Body of pancreas (tissue), 4 donors: Measurements from ENCODE around the gene DAAM1. TPM values are rescaled to one million over a fixed set of nuclear protein-coding genes. Genes with fewer than 3 reads are reported as not detected.

ENCODE experiments used
- ATAC-seq: fragments of 150-250 bp; one replicate; pipeline ENCODE4 v1.9.1; 2016
- DNase-seq, 4 donors: peaks; one replicate each; pipeline ENCODE4 v3.0.0-alpha.2; 2019
- H3K27ac ChIP-seq, 4 donors: fragments of 200-600 bp; sonication (generic); 1 replicate in 3 of 4; 2 replicates in 1 of 4; pipeline versions ENCODE4 v1.5.1 to v1.6.1; 2016 to 2019; ENCODE audit warnings: mild to moderate bottlenecking in 1 of 4, mixed read lengths in 1 of 4, moderate library complexity in 1 of 4
- H3K27me3 ChIP-seq, 2 donors: fragments of 200-600 bp; sonication (generic); one replicate each; pipeline ENCODE4 v1.6.0; 2016; ENCODE audit warnings: mild to moderate bottlenecking in 1 of 2
- H3K36me3 ChIP-seq, 2 donors: fragments of 200-600 bp; sonication (generic); replicated peaks in 1 of 2; 2 replicates each; pipeline ENCODE4 v1.5.1; 2016; ENCODE audit warnings: low read depth in 2 of 2; ENCODE audit not compliant: insufficient read depth in 1 of 2
- H3K4me1 ChIP-seq: fragments of 200-600 bp; sonication (generic); one replicate; pipeline ENCODE4 v1.6.0; 2016
- H3K4me3 ChIP-seq, 2 donors: fragments of 200-600 bp; sonication (generic); 1 replicate in 1 of 2; 2 replicates in 1 of 2; pipeline ENCODE4 v1.5.1; 2016 to 2019
- H3K9me3 ChIP-seq, 3 donors: fragments of 200-600 bp; sonication (generic); 1 replicate in 2 of 3; 2 replicates in 1 of 3; pipeline ENCODE4 v1.5.1; 2016
- POLR2A ChIP-seq, 3 donors: fragments of 450-650 bp; IDR thresholded peaks; one replicate each; pipeline ENCODE4 v1.6.1; 2016; ENCODE audit warnings: antibody characterized with exemption in 3 of 3, mild to moderate bottlenecking in 2 of 3
- WGBS, 2 donors: methylation state at CpG; one replicate each; pipeline ENCODE4 v1.1.5; 2017; 5-methylcytosine and 5-hydroxymethylcytosine counted together
- intact Hi-C: fragments of 100-400 bp; cut with DNase I; formaldehyde crosslinking; loops from one replicate; pipeline ENCODE4 v1.15.1; 2023
- total RNA-seq, 2 donors: library from RNA; depleted of rRNA; stranded (reverse); fragments of >200 nt; gene quantifications; one replicate each; pipeline ENCODE4 v1.1.0, GENCODE V29; 2016
- TF ChIP-seq, protein P1 (sequence below), 7 experiments: fragments of 450-650 bp in 4 of 7; fragments of 200-600 bp in 3 of 7; sonication (generic) in 3 of 7; IDR thresholded peaks; one replicate each; pipeline ENCODE4 v1.5.1; 2016 to 2019; ENCODE audit warnings: antibody characterized with exemption in 7 of 7

DAAM1 gene
- total RNA-seq, 2 donors from 2014 or later, result 16.9 to 42.5 TPM

- H3K9me3 ChIP-seq, result no peaks in the 10 kb centered on the region
- H3K36me3 ChIP-seq, result peaks cover 0 to 8% of the 10 kb centered on the region in 2 donors
- H3K27me3 ChIP-seq, result no peaks in the 10 kb centered on the region
- TF ChIP-seq, protein P1, sequence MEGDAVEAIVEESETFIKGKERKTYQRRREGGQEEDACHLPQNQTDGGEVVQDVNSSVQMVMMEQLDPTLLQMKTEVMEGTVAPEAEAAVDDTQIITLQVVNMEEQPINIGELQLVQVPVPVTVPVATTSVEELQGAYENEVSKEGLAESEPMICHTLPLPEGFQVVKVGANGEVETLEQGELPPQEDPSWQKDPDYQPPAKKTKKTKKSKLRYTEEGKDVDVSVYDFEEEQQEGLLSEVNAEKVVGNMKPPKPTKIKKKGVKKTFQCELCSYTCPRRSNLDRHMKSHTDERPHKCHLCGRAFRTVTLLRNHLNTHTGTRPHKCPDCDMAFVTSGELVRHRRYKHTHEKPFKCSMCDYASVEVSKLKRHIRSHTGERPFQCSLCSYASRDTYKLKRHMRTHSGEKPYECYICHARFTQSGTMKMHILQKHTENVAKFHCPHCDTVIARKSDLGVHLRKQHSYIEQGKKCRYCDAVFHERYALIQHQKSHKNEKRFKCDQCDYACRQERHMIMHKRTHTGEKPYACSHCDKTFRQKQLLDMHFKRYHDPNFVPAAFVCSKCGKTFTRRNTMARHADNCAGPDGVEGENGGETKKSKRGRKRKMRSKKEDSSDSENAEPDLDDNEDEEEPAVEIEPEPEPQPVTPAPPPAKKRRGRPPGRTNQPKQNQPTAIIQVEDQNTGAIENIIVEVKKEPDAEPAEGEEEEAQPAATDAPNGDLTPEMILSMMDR (IDR thresholded peaks at IDR 0.05), result no peak
- no peak for TF ChIP-seq POLR2A (IDR thresholded peaks at IDR 0.05)
- intact Hi-C loops, result no loop called here
- H3K27ac ChIP-seq, result no peak overlapping the region
- peaks cover 14% of the 10 kb centered on the region for H3K4me1 ChIP-seq
- 87 to 91% methylated on average over 4 of the region's 4 CpGs for WGBS, 2 donors
- no peak for DNase-seq
- no peak overlapping the region for H3K4me3 ChIP-seq
- no peak for ATAC-seq
These were observed 155.5 kb downstream of the DAAM1 start for GRCh38 chr14:59344016-59344415.

DNA sequence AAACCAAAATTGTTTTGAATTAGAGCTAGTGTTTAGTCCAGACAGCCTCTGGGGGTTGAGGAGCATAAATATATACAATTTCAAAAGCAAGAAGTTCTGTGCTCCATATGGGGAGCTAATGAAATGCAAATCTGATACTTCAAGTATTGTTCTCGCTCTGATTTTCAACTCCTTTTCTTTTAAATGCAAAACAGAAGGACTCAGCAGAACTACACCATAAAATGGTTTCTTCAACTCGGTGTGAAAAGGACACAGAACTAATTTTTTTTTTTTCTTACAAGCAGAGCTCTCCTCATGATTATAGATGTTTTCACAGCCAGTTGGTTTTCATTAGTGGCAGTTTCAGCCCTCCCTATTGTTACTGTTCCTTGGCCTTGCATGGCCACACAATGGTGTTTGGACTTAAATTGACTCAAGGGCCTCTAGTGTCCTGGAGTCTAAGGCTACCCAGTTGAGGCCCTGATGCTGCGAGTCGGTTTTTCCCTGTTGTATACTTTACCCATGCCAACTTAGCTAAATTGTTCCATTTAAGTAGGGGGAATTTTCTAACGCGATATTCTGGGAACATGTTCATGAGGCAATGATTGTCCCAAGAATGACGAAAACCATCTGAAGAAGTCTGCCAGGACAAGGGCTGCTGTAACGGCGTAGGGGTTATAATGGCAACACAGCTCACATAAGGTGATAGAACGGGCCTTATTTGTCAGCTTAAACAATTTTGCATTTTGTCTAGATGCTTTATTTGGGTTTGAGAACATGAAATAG, 156.4 kb downstream of the DAAM1 start:
- no peak overlapping the region for H3K4me3 ChIP-seq
- peaks cover 0 to 8% of the 10 kb centered on the region in 2 donors for H3K36me3 ChIP-seq
- ATAC-seq (no peak), DNase-seq (no peak)
- TF ChIP-seq, protein P1 (IDR thresholded peaks at IDR 0.05), result no peak
- TF ChIP-seq POLR2A (IDR thresholded peaks at IDR 0.05), result no peak
- WGBS, 2 donors, result 92 to 95% methylated on average over 10 of the region's 10 CpGs
- peaks cover 14% of the 10 kb centered on the region for H3K4me1 ChIP-seq
- intact Hi-C loops, result no loop called here
- no peak overlapping the region for H3K27ac ChIP-seq
- no peaks in the 10 kb centered on the region for H3K27me3 ChIP-seq
- H3K9me3 ChIP-seq, result no peaks in the 10 kb centered on the region

DNA sequence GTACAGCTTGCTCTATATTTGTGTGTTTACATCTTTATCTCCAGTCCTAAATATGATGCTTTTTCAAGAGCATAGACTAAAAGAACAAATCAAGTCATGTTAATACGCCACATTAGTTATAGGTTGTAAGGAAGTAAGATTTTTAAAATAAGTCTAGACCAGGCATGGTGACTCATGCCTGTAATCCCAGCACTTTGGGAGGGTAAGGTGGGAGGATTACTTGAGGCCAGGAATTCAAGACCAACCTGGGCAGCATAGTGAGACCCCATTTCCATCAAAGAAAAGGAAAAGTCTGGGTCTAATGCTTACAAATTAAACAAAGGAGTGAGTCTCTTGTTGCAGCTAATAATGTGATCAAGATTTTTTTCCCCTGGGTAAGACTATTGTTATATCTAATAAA, 157.9 kb downstream of the DAAM1 start:
- H3K27me3 ChIP-seq, result no peaks in the 10 kb centered on the region
- ATAC-seq (no peak), DNase-seq (no peak)
- TF ChIP-seq POLR2A (IDR thresholded peaks at IDR 0.05), result no peak
- TF ChIP-seq, protein P1 (IDR thresholded peaks at IDR 0.05), result no peak
- 92 to 95% methylated on average over 1 of the region's 1 CpG for WGBS, 2 donors
- H3K4me1 ChIP-seq, result peaks cover 14% of the 10 kb centered on the region
- H3K4me3 ChIP-seq, result no peak overlapping the region
- H3K9me3 ChIP-seq, result no peaks in the 10 kb centered on the region
- H3K27ac ChIP-seq, result no peak overlapping the region
- intact Hi-C loops, result no loop called here
- H3K36me3 ChIP-seq, result peaks cover 0 to 5% of the 10 kb centered on the region in 2 donors

GRCh38 chr14:59346796-59347510, 158.5 kb downstream of the DAAM1 start:
- DNase-seq, result no peak
- H3K27me3 ChIP-seq, result no peaks in the 10 kb centered on the region
- intact Hi-C loops, result no loop called here
- H3K36me3 ChIP-seq, result peaks cover 0 to 7% of the 10 kb centered on the region in 2 donors
- WGBS, 2 donors, result 42 to 54% methylated on average over 5 of the region's 5 CpGs
- TF ChIP-seq POLR2A (IDR thresholded peaks at IDR 0.05), result no peak
- TF ChIP-seq, protein P1 (IDR thresholded peaks at IDR 0.05), result no peak
- H3K4me3 ChIP-seq, result no peak overlapping the region
- H3K9me3 ChIP-seq, result no peaks in the 10 kb centered on the region
- H3K4me1 ChIP-seq, result peaks cover 10% of the 10 kb centered on the region
- no peak overlapping the region for H3K27ac ChIP-seq
- ATAC-seq, result no peak
